Heart left ventricle (tissue), 13 donors: ENCODE data around the gene DCLK1.

Experiments
- POLR2A ChIP-seq, 2 donors: fragments of 450-650 bp; IDR thresholded peaks; one replicate each; pipeline ENCODE4 v1.6.1; 2017; ENCODE audit warnings: antibody characterized with exemption in 2 of 2, mild to moderate bottlenecking in 2 of 2, moderate library complexity in 2 of 2
- TF ChIP-seq, protein P1 (sequence below), 12 donors: fragments of 200-600 bp; sonication (generic) in 4 of 12; IDR thresholded peaks; one replicate each; pipeline versions ENCODE4 v1.5.0 to v1.8.0; 2018 to 2022; ENCODE audit warnings: antibody characterized with exemption in 12 of 12, mild to moderate bottlenecking in 5 of 12
- donor health status: ischemic (EF 13 %, LVEDD 7.1; RV severe dilation, severe dysfunction).
- donor health status: DM: no; HTN: yes; CAD: no.
- donor health status: DM: no; HTN: no; CAD: no.
- donor health status: ischemic (EF 25% LVEDD 6.9; RV normal size, moderate dysfunction).
- donor health status: ischemic (EF 25% LVEDD 5.7; RV mildly dilated, moderate dysfunction).
- donor health status: ischemic (EF 35%, LVEDD 5.7; RV mildly dilated, moderate dysfunction).
- donor health status: nonischemic (EF 11% LVEDD 7.7; RV severe dilation, severe dysfunction).
- donor health status: DM: yes; HTN: yes; CAD: no.
- donor health status: PGD.
- donor health status: ischemic (EF 29% LVEDD 5.4; RV normal size, mild dysfunction).
- donor health status: nonischemic (EF 23%, LVEDD 6.1; RV moderate dilation, normal function).

DNA sequence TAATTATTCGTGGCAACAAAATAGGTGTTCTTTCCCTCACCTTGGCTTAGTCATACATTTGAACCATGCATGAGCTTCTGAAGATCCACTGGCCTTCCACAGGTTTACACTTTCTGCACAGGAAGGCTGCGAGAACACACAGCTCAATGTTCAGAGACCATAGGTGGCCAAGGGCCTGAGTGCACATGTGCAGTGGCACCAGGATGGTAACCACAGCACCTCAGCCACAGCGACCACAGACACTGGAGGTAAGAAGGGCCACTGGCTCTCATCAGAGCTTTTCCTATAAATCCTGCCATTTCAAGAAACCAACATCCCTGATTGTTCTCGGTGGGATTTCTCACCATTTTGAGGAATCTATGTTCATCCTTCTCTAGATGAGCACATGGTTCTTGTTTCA lies 1.6 kb downstream of the DCLK1 start:
- TF ChIP-seq, protein P1, sequence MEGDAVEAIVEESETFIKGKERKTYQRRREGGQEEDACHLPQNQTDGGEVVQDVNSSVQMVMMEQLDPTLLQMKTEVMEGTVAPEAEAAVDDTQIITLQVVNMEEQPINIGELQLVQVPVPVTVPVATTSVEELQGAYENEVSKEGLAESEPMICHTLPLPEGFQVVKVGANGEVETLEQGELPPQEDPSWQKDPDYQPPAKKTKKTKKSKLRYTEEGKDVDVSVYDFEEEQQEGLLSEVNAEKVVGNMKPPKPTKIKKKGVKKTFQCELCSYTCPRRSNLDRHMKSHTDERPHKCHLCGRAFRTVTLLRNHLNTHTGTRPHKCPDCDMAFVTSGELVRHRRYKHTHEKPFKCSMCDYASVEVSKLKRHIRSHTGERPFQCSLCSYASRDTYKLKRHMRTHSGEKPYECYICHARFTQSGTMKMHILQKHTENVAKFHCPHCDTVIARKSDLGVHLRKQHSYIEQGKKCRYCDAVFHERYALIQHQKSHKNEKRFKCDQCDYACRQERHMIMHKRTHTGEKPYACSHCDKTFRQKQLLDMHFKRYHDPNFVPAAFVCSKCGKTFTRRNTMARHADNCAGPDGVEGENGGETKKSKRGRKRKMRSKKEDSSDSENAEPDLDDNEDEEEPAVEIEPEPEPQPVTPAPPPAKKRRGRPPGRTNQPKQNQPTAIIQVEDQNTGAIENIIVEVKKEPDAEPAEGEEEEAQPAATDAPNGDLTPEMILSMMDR (IDR thresholded peaks at IDR 0.05) = no peak
- TF ChIP-seq POLR2A (IDR thresholded peaks at IDR 0.05) = no peak
